Vagina (tissue), 2 donors: Measurements from ENCODE around the gene NGRN.

Experiments used
- POLR2A ChIP-seq, 2 donors: fragments of 450-650 bp; IDR thresholded peaks; one replicate each; pipeline ENCODE4 v1.6.1; 2017; ENCODE audit warnings: antibody characterized with exemption in 2 of 2, mild to moderate bottlenecking in 2 of 2, moderate library complexity in 2 of 2
- POLR2AphosphoS5 ChIP-seq, 2 donors: sonication (generic); formaldehyde crosslinking; IDR thresholded peaks; one replicate each; pipeline ENCODE4 v1.9.0; 2017; ENCODE audit warnings: antibody characterized with exemption in 2 of 2, mild to moderate bottlenecking in 2 of 2, low read depth in 1 of 2; ENCODE audit not compliant: insufficient read depth in 1 of 2
- TF ChIP-seq, protein P1 (sequence below), 3 experiments: fragments of 450-650 bp in 2 of 3; fragments of 200-600 bp in 1 of 3; sonication (generic) in 1 of 3; IDR thresholded peaks; one replicate each; pipeline ENCODE4 v1.5.1; 2017 to 2019; ENCODE audit warnings: antibody characterized with exemption in 3 of 3, mild to moderate bottlenecking in 2 of 3, moderate library complexity in 2 of 3

DNA sequence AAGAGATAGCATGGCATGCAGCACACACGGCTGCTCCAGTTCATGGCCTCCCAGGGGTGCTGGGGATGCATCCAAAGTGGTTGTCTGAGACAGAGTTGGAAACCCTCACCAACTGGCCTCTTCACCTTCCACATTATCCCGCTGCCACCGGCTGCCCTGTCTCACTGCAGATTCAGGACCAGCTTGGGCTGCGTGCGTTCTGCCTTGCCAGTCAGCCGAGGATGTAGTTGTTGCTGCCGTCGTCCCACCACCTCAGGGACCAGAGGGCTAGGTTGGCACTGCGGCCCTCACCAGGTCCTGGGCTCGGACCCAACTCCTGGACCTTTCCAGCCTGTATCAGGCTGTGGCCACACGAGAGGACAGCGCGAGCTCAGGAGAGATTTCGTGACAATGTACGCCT lies 36.5 kb upstream of the NGRN start:
- TF ChIP-seq, protein P1, sequence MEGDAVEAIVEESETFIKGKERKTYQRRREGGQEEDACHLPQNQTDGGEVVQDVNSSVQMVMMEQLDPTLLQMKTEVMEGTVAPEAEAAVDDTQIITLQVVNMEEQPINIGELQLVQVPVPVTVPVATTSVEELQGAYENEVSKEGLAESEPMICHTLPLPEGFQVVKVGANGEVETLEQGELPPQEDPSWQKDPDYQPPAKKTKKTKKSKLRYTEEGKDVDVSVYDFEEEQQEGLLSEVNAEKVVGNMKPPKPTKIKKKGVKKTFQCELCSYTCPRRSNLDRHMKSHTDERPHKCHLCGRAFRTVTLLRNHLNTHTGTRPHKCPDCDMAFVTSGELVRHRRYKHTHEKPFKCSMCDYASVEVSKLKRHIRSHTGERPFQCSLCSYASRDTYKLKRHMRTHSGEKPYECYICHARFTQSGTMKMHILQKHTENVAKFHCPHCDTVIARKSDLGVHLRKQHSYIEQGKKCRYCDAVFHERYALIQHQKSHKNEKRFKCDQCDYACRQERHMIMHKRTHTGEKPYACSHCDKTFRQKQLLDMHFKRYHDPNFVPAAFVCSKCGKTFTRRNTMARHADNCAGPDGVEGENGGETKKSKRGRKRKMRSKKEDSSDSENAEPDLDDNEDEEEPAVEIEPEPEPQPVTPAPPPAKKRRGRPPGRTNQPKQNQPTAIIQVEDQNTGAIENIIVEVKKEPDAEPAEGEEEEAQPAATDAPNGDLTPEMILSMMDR (IDR thresholded peaks at IDR 0.05) = no peak
- TF ChIP-seq POLR2A (IDR thresholded peaks at IDR 0.05) (no peak), POLR2AphosphoS5 (IDR thresholded peaks at IDR 0.05; ENCODE audit: insufficient read depth in 1 of 2, low read depth in 1 of 2) (no peak)
